Stromal cell of bone marrow (primary cell): ENCODE results near the gene STK38.
"Not testable (repeated sequence)": the region's sequence is repeated elsewhere in the genome, so short reads cannot be mapped to it uniquely, and the experiment has no call there.

ENCODE experiments used
- DNase-seq: peaks from one replicate; pipeline ENCODE4 v3.0.0-alpha.2; 2012; ENCODE audit warnings: low read depth

The STK38 gene

GRCh38 chr6:36487698-36488097 is 59.6 kb downstream of the STK38 start:
- DNase-seq, result no peak

- DNase-seq, result no peak
These were observed 62.5 kb downstream of the STK38 start for GRCh38 chr6:36484736-36485135.

GRCh38 chr6:36483326-36483725 is 64.0 kb downstream of the STK38 start:
- DNase-seq, result not testable (repeated sequence)

- no peak for DNase-seq
These were observed 68.0 kb downstream of the STK38 start for GRCh38 chr6:36479256-36479655.

GRCh38 chr6:36478051-36478526 is 69.2 kb downstream of the STK38 start:
- no peak for DNase-seq

GRCh38 chr6:36469946-36470345 is 77.3 kb downstream of the STK38 start:
- DNase-seq, result no peak

GRCh38 chr6:36469148-36469661 is 78.1 kb downstream of the STK38 start:
- DNase-seq, result no peak

- no peak for DNase-seq
These were observed 79.7 kb downstream of the STK38 start for GRCh38 chr6:36467625-36468024.

- DNase-seq, result no peak
These were observed 83.0 kb downstream of the STK38 start for GRCh38 chr6:36464233-36464632.

- DNase-seq, result no peak
These were observed 83.6 kb downstream of the STK38 start for GRCh38 chr6:36463676-36464075.

- no peak for DNase-seq
These were observed 85.6 kb downstream of the STK38 start for GRCh38 chr6:36461646-36462045.

GRCh38 chr6:36460916-36461315 is 86.4 kb downstream of the STK38 start:
- no peak for DNase-seq

- no peak for DNase-seq
These were observed 87.8 kb downstream of the STK38 start for GRCh38 chr6:36459501-36459900.

- DNase-seq, result no peak
These were observed 91.7 kb downstream of the STK38 start for GRCh38 chr6:36455486-36456027.

- DNase-seq, result not testable (repeated sequence)
These were observed 94.4 kb downstream of the STK38 start for GRCh38 chr6:36452897-36453296.

- DNase-seq, result not testable (repeated sequence)
These were observed 98.1 kb downstream of the STK38 start for GRCh38 chr6:36449173-36449572.

- DNase-seq, result no peak
These were observed 101.7 kb downstream of the STK38 start for GRCh38 chr6:36445621-36446020.

- DNase-seq, result peak; percentile 42
These were observed 102.8 kb downstream of the STK38 start for GRCh38 chr6:36444470-36444869.
